GM19099 (cell line): ENCODE data around the gene MAP3K1.

Experiments
- POLR2A ChIP-seq: IDR thresholded peaks from 3 replicates; pipeline ENCODE4 v1.6.1; 2011; ENCODE audit warnings: low read depth; ENCODE audit not compliant: insufficient read length; ENCODE audit errors: extremely low read depth

Gene MAP3K1

DNA sequence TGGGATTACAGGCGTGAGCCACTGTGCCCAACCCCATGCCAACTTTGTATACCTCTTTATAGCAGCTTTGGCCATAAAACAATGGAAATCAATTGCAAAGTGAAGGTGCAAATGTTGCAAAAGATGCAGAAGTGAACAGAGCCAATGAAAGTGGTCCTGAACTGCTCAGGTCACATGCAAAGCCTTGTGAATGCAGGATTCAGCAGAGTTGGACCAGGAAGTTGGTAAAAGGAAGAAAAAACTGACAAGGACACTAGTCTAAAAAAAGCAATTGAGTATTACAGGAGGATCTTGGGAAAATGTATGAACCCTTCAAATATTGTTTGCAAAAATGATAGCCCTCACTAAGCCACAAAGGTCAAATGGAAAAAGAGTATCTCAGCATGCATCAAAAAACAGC lies 4.5 kb upstream of the MAP3K1 start:
- no peak for TF ChIP-seq POLR2A

DNA sequence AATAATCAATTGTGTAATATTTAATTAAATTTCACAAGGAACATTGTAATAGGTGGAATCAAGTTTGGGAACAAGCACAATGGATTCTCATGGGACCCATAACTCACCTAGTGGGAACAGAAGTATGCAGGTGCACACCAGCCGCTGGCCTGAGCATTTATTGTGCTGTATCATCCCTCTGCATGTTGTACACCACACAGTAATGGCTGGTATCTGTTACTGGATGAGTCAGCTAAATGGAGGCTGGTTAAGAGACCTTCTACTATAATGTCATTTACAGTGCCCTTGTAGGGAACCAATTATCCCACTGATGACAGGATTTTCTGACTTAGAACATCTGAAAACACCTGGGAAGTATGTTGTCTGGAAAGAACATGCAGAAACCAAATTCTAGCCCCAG lies 3.2 kb upstream of the MAP3K1 start:
- TF ChIP-seq POLR2A, result no peak

GRCh38 chr5:56813302-56813701 lies 2.0 kb upstream of the MAP3K1 start:
- no peak for TF ChIP-seq POLR2A

DNA sequence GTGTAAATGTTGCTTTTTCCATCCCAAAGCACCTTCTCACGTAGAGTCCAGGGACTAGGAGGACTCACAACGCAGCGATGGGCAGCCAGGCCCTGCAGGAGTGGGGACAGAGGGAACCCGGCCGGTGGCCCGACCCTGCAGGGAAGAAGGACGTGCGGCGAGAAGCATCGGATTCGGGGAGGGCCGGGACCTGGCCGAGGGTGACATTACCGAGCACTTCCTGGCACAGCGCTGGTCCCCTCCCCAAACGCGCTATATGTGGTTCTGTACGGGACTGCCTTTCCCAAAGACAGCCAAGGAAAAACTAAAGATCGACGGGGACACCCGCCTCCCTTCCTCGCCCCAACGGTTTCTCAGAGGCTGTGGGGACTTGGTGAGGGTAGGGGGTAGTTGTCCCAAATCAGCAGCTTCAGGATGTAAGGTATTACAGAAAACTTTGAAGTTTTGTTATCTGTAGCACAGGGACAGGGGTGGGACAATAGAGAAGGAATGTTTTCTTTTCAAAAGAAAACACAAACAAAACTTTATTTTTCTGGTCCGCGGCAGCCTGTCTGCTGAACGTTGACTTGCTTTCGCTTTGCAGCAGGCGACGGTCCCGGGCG lies 887 bp upstream of the MAP3K1 start:
- no peak for TF ChIP-seq POLR2A

- TF ChIP-seq POLR2A, result no peak
Measured at GRCh38 chr5:56815658-56816545, 553 bp downstream of the MAP3K1 start.

DNA sequence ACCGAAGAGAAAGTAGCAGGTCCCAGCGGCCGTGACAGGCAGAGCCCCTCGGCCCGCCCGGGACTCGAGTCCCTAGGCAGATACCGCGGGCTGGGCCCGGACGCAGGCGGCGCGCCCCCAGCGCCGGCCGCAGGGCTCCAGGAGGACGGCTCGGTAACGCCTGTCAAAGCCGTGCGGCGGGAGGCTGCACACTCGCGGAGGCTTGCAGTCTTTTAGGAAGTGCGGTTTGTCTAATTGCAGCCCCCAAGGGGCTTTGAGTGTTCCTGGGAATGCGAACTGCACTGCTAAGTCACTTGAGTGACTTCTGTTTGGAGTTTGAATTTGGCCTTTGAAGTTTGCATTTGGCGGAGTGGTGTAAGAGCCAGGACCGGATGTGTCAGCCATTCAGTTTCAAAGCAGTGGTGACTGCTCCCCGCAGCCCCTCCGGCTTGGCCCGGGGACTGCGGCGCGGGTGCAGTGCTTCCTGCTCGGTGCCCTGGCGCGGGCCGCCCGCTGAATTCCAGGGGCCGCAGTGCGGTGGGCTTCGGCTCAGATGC lies 1.3 kb downstream of the MAP3K1 start:
- TF ChIP-seq POLR2A, result no peak

GRCh38 chr5:56817263-56818014 lies 2.1 kb downstream of the MAP3K1 start:
- no peak for TF ChIP-seq POLR2A

- TF ChIP-seq POLR2A, result no peak
Measured at GRCh38 chr5:56818450-56819037, 3.2 kb downstream of the MAP3K1 start.

DNA sequence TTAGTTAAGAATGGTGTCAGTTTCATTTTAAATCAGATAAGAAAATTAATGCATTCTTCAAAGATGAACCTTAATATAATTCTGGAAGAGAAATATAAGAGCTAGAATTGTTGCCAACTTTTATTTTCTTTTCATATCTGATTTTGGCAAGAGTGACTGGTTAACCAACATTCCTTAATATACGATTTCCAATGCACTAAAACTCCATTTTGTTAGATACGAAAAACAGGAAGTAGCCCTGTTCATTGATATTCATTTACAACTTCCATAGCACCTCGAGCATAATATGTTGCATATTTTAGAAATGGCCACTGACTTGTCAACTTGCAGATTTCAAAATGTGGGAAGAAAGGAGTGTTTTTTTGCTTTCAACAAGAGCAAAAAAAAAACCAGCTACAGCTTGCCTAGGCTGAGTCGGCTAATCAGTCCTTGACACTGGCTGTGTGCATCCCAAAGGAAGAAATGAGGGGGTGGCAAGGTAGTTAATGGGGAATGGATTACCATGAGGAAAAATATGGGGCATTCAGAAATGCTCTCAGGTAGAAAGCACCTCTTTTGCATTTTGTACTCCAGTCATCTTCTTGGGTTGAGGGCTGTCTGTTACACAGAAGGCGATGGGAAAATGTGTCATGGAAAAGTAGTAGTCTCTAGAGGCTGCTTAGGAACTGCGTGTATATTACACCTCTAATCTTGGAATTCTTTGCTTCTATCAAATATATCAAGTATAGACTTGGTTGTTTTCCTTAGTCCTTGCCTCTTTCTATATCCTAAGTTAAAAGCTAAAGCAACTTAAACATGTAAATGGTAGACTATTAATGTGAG lies 3.9 kb downstream of the MAP3K1 start:
- no peak for TF ChIP-seq POLR2A

DNA sequence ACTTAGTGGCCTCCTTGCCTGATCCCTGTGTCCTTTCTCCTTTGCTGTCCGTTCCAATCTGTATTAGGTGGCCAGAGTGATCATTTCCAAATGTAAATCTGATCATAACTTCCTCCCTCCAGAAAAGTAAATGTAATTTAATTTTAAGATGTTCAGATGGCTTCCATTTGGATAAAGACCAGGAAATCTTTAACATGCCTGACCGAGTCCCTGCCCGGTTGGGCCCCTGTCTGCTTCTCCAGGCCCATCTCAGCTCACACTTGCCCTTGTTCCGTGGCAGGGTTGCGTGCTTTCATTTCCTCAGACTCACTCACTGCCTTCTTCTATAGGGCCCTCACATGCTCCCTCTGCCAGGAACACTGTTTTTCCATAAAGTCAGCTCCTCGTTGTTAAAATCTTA lies 7.6 kb downstream of the MAP3K1 start:
- TF ChIP-seq POLR2A, result no peak

DNA sequence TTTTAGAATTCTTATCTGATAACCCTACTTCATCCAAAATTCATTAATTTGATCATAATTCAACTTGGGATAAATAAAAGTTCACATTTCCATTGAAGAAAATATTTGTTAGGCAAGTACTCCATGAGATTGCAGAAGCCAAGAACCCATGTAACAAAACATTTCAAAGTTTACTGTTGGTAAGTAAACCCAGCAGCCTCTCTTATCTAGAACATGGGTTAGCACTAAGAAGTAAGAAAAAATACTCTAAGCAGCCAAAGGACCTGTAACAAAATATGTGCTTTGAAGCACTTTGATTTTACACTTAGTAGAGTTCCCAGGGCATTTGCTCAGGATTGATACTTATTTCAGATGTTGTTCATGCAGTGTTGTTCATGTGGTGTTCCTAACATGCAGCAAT lies 8.7 kb downstream of the MAP3K1 start:
- TF ChIP-seq POLR2A, result no peak

DNA sequence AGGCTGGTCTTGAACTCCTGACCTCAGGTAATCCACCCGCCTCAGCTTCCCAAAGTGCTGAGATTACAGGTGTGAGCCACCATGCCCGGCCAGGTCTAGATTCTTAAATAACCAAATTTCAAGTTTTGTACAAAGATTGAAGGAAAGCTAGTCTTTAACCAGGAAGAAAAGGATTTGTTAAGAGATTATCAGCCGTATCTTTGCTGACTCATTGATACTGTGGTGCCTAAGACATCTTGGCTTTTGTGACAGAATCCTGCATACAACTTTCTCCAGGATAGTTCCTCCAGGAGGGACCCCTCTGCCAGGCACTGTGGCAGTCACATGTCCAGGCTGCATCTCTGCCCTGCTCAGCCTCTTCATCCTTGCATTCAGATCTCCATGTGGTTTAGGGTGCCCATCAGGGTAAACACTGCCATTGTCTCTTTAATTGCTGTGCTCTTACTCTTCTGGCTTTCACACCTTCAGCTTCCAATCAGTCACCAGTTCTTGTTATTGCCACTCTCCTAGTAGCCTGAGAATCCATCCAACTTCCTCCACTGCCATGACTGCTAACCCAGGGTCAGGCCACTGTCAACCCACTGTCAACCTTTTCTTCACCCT lies 10.0 kb downstream of the MAP3K1 start:
- no peak for TF ChIP-seq POLR2A

- TF ChIP-seq POLR2A, result no peak
Measured at GRCh38 chr5:56827049-56827448, 11.7 kb downstream of the MAP3K1 start.

DNA sequence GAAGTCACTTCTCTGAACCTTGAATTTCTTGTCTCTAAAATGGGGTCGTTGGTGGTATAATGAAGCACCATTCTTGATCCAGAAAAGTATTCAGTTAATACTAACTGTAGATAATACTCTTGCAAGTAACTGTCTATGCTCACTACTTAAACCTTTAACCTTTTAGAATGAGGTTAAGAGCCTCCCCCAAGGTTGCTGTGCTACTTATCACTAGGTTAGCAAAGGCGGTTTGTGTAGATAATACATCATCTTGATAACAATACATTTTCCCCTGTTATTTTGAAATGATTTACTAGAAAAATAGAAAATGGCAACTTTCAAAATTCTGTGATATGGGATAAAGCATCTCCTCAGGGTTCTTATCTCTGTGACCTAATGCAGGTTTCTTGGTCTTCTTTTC lies 12.6 kb downstream of the MAP3K1 start:
- no peak for TF ChIP-seq POLR2A
